ENCODE measurements around the gene ZNF516.

Gene ZNF516

DNA sequence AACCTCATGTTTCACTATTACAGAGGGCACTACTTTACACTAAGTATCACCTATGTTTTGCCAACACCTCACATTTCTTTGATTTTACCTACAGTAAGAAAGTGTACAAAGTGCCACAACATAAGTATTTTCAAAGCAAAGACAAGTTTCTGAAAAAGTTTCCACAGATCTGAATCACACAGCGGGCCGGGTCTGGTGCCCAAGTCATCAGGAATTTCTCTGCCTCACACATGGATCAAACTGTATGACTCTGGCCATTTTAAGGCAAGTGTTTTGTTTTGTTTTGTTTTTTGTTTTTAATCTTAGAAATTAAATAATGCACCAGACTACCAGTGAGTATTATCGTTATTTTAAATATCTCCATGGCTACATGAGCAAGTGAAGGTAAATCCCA, 73.4 kb downstream of the ZNF516 start:
- DNase-seq (ENCODE audit: low read depth in 2 of 2) = no peak

DNA sequence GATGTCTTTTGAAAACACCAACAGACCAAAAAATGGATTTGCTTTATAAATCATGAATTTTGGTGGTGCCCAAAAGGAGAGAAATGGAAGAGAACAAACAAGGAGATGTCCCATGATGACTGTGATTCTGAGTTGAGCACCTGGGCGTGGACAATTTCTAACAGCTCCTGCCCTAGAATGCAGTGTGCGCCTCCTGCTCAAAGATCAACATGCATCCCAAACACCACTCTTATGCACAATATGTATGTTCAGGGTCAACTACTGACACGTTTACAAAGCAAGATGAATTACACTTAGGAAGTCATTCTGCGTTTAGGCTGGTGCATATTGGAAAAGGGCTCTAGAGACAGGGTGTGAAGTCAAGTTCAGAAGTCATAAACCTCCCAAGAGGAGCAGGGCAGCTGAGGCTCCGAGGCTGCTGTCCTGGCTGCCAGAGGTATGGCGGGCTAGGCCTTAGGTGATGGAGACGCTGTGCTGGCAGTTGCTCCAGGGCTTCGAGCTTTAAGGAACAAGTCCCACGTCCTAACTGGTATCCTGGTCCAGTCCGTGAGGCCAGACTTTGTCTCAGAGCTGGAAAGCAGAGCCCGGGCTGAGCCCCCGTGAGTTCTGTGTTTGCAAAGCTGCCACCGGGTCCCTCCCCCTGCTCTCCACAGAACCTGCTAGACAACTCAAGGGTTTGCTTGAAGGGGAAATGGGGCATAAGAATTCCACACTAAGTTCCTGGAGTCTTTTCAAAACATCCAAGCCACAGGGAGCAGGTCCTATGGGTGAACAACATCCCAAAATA, 74.0 kb downstream of the ZNF516 start:
- no peak for DNase-seq (ENCODE audit: low read depth in 2 of 2)

- DNase-seq (ENCODE audit: low read depth in 2 of 2) = no peak
Observed at GRCh38 chr18:76419811-76420210, 75.2 kb downstream of the ZNF516 start.

DNA sequence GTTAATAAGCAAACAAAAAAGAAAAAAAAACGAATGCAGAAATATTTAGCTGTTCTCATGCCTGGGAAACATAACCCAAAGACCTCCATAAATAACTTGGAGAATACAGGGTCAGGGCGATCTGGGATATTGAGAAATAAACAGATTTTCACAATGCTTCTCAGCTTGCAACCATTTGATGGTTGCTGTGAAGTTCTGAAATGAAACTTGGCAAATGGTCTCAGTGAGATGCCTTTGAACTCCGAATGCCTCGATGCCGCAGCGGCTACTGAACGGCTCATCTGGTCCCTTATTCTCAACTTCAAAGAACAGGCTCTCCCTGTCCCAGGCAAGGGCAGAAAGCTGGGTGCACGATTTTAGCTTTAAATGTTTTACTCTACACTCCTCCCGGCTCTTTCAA, 78.1 kb downstream of the ZNF516 start:
- DNase-seq (ENCODE audit: low read depth in 2 of 2) = no peak

- DNase-seq (ENCODE audit: low read depth in 2 of 2) = no peak
Observed at GRCh38 chr18:76414936-76415621, 80.0 kb downstream of the ZNF516 start.

DNA sequence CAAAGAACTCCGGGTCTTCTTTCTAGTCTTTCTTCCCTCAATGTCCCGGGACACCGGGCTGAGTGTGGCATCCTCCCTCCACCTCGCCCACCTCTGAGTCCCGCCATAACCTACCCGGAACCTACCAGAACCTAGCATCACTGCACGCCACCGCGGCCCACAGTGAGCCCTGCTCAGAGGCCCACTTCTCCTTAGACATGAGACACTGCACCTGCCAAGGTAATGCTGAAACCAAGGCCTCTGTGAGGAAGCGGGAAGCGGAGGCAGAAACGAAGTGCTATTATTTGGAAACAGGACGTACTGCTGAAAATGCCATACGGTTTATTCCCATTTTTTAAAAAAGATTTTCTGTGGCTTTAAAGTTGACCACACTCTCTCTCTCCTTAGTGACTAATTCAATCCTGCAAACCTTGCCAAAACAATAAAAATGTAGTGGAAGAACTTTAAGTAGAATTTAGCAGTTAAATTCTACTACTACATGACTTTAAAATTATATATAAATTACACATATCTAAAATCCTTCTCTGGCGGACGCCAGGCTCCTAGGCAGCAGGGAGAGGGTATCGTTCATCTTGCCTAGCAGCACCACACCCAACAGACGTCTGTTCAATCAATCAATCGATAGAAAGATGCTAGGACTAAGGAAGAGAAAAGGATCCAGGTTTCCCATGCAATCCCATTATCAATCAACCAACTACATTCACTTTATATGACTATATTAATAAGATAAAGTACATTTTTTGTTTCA, 82.0 kb downstream of the ZNF516 start:
- no peak for DNase-seq (ENCODE audit: low read depth in 2 of 2)

DNA sequence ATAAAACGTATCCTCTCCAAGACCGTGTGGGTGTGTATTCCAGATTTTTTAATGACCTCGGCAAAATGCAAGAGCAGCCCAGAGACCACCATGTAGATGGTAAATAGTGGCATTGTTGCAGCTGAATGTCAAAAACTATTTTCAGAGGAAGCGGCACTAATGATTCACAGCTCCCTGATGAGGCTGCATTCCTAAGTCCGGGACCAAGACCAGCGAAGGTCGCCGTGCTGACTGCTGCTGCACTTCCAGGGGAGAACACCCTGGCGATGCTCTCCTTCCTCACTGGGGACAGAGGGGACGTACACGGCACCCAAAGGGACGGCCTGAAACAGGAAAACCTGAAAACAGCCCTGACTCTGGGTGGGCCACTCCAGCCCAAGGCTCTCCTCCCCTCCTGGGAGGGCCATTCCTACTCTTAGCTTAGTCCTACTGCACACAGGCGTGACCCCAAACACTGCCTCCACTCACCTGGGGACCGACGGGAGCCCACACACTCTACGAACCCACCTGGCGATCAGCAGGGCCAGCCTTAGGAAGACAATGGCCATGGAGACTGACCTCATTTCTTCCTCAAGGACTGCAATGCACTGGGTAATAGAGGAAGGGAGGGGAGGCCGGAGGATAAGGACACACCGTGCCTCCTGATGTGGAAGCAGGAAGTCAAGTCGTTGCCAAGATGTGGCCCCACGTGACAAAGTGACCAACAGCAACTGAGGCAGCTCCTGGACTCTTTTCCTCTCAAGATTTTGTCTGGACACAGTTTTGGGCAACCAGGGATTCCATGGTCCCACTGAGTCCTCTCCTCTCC, 82.8 kb downstream of the ZNF516 start:
- DNase-seq (ENCODE audit: low read depth in 2 of 2) = no peak

- peak in 1 of 2 donors; percentile 18 for DNase-seq (ENCODE audit: low read depth in 2 of 2)
Observed at GRCh38 chr18:76410660-76411417, 84.2 kb downstream of the ZNF516 start.

DNA sequence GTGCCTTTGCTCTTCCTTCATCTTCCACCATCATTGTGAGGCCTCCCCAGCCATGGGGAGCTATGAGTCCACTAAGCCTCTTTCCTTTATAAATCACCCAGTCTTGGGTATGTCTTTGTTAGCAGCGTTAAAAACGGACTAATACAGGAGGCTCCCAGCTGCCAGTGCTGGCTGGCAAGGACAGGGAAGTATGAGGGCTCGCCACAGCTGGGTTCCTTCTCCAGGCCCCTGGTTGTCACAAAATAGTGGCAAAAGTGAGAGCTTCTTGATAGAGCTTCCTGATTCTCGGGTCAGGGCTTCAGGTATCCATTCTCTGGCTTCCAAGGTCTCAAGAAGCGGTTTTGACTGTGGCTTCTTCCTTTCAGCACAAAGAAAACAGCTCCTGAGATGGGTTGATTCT, 85.0 kb downstream of the ZNF516 start:
- DNase-seq (ENCODE audit: low read depth in 2 of 2) = no peak

DNA sequence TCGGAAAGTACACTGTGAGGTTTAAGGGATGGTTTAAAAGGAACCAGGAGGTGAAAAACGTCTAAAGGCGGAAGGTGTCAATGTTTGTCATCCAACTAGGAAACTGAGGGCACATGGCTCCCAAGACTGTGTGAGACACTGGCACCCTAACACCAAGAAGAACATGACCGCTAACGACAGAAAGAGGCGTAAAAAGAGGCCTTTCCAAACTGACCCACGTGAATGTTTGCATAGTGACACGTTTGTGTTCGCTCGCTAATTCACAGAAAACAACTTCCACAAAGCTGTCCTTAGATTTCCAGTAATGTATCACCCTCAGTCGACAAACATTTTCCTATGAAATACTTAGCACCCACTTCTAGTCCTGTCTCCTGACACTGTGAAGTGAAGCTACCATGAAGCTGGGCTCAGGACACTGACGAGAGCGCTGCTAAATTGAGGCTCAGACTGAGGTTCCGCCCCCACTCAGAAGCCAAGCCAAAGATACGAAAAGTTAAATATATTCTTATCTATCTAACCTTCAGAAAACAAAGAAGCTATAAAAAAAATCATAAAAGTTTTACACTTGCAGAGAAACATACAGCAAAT, 86.5 kb downstream of the ZNF516 start:
- DNase-seq (ENCODE audit: low read depth in 2 of 2) = no peak

- DNase-seq (ENCODE audit: low read depth in 2 of 2) = no peak
Observed at GRCh38 chr18:76407681-76408080, 87.4 kb downstream of the ZNF516 start.

- no peak for DNase-seq (ENCODE audit: low read depth in 2 of 2)
Observed at GRCh38 chr18:76406791-76407190, 88.3 kb downstream of the ZNF516 start.

DNA sequence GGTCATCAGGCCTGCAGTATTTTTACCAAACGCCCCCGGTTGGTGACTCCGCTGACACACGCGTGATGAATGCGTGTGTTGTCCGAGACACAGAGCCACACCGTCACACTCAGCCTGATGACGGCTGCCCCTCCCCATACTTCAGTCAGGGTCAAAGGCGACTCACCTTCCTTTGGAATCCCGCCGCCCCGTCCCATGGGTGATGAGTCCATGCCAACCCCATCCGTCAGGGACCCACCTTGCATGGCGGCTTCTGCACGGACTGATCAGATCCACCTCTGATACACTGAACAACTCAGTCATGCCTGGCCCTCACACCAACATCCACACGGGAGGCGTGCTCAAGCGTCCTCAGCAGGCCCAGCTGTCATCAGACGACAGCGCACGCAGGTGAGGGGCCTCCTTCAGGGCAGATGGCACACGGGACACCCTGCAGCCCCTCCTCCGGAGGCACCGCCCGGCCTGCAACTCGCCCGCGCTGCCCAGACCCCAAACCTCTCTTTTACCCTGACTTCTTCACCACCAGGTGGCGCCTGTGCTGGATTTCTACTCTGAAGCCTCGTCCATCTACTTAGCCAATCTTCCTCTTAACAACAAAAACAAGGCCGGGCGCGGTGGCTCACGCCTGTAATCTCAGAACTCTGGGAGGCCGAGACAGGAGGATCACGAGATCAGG, 89.2 kb downstream of the ZNF516 start:
- DNase-seq (ENCODE audit: low read depth in 2 of 2) = peak in 1 of 2 donors; percentile 47

DNA sequence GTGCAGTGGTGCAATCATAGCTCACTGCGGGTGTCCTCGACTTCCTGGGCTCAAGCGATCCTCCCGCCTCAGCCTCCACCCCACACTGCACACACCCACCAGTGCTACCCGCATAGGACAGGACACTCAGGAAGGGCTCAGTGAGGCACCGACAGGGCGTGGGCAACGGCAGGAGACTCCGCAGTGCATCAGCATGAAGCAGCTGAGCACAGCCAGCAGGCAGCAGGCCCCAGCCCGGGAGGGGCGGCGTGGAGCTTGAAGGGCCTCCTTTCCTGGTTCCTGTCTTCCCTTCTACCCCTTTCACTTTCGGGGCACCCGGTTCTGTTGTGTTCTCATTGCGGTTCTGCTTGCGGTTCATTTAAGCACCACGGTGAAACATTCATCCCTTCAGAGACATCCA, 89.8 kb downstream of the ZNF516 start:
- DNase-seq (ENCODE audit: low read depth in 2 of 2) = no peak

- no peak for DNase-seq (ENCODE audit: low read depth in 2 of 2)
Observed at GRCh38 chr18:76404345-76404831, 90.7 kb downstream of the ZNF516 start.

DNA sequence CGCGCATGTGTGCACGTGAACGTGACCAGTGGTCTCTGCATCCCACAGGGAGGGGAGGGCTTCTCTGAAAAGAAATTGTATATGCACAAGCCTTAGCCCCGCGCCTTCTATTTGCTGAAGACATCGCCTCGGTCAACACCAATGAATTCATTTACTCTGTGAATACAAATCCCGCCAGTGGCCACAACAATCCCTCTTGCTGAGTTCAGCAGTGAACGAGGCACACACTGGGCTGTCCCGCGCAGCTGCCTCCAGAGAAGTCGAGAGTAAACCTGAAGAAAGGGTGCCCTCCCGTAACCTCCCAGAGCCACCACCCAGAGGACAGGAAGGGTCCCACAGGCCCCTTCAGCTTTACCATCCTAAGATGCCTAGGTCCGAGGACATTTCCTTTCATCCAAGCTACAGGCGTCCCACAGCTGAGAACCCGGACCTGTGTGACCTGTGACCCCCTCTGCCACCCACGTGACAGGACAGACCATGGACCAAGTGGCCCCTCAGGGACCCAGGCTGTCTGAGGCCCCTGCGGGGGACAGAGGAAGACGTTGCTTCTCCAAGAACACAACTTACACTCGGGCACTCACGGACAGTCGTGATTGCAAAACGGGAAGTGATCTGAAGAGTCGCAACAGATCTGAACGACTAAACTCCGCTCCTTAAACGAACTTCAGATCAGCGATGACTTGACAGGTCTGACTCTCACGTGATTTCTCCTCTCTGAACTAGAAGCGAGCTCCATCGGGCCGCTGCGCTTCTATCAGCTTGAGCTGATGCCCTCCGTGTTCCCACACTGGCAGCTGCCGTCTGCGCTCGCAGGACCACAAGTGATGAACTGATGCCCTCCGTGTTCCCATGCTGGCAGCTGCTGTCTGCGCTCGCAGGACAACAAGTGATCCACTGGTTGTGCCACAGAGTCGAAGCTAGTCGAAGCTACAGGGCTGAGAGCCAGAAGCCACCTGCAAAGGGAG, 92.7 kb downstream of the ZNF516 start:
- DNase-seq (ENCODE audit: low read depth in 2 of 2) = no peak

DNA sequence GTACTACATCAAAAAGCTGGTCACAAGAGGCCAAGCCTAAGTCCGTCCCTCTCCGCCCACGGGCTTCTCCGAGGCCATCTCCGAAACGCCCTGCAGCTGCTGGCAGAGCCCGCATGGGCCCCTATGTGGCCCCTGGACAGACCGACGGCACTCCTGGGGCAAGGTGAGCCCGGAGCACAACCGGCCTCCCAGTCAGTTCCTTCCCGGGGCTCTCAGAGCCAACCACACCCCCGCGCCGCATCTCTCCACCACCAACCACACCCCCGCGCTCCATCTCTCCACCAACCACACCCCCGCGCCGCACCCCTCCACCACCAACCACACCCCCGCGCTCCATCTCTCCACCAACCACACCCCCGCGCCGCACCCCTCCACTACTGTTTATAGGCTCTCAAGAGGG, 93.5 kb downstream of the ZNF516 start:
- no peak for DNase-seq (ENCODE audit: low read depth in 2 of 2)

DNA sequence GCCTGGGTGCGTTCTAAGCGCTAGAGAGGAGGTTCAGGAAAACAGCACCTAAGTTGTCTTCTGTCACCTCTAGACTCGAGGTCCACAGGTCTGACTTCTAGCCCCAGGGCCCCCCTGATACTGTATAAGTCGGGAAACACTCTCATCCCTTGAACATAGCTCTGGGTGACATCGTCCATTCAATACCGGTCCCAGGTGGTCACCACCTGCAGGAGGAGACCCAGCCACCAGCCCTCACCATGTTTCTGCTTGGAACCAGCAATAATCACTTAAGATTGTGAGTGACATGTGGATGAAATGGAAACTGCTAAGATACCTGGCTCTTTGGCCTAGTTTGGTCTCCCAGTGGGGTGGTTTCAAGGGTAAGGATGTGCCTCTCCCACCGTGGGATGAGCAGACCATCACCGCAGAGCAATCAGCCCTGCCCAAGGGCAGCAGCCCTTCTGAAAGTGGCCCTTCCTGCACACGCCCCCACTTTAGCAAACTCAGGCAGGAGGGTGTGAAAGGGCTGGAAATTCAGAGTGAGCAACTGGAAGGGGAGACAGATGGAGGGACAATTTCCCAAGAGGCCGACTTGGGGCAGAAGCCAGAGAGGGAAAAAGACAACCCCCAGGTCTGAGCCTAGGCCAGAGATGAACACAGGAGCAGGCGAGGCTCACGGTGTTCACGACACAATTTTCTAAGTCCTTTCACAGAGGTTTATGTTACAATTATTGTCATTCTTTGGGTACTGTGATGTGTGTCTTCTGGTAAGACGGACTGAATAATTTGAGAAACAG, 95.2 kb downstream of the ZNF516 start:
- no peak for DNase-seq (ENCODE audit: low read depth in 2 of 2)
